ENCODE measurements around the gene ITGB5.

DNA sequence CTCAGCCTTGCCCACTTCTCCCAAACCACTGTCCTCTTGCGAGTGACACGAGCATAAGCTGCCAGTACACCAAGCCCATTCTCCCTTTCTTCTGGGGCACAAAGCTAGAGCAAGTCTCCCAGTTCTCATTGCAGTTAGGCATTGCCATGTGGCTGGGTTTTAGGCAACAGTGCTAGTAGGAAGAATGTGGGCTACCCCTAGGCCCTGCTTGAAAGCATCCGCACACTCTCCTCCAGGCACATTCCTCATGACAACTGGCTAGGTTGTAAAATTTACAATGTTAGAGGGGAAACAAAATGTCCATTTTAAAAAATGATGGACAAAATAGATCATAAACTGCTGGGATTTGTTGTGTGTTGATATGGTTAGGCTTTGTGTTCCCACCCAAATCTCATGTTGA is 19.7 kb downstream of the ITGB5 start:
- TF ChIP-seq, protein P1, sequence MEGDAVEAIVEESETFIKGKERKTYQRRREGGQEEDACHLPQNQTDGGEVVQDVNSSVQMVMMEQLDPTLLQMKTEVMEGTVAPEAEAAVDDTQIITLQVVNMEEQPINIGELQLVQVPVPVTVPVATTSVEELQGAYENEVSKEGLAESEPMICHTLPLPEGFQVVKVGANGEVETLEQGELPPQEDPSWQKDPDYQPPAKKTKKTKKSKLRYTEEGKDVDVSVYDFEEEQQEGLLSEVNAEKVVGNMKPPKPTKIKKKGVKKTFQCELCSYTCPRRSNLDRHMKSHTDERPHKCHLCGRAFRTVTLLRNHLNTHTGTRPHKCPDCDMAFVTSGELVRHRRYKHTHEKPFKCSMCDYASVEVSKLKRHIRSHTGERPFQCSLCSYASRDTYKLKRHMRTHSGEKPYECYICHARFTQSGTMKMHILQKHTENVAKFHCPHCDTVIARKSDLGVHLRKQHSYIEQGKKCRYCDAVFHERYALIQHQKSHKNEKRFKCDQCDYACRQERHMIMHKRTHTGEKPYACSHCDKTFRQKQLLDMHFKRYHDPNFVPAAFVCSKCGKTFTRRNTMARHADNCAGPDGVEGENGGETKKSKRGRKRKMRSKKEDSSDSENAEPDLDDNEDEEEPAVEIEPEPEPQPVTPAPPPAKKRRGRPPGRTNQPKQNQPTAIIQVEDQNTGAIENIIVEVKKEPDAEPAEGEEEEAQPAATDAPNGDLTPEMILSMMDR (IDR thresholded peaks at IDR 0.05; ENCODE audit: low read depth, low read length), result no peak
- no peak for TF ChIP-seq EZH2phosphoT487 (IDR thresholded peaks at IDR 0.05; ENCODE audit: low read depth)
